GM12873 (cell line): ENCODE results near the gene NR2F1.

Experiments
- CTCF ChIP-seq: IDR thresholded peaks from 2 replicates; pipeline ENCODE4 v1.5.1; 2012; ENCODE audit warnings: low read depth, mild to moderate bottlenecking, moderate library complexity, low read length, control low read depth; ENCODE audit not compliant: insufficient read depth; ENCODE audit errors: missing control alignments

Gene NR2F1

DNA sequence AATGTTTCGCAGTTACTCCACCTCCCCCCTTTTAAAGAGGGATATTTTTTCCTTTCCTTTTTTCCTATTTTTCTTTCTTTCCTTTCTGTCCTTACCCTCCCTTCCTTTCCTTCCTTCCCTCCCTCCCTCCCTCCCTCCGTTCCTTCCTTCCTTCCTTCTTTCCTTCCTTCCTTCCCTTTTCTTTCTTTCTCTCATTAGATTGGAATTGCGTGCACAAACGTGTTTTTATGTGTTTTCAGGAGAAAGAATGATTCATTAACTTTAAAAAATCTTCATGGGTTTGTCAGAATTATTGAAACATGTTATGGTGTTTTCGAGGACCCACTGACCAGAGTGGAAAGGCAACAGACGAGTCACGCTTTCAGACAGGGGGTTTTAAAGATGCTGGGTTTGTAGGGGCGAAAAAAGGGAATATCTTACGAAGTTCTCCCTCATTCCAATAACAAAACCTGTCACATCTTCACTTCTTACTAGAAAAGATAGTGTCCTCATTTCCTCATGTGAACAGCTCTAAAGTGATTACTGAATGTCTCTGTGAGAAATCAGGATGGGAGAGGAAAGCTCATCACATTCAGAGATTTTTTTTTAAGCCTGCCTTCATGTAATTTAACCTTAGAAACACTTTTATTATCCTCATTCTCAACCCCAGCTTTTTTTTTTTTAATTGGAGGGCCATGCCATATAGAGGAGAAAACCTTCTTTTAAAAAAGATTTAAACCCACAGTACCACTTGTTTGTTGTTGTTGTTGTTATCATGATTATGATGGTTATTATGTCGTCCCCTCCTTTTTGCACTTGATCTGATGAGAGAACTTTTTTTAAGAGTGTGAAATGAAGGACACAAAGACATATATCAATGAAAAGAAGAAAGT is 21.9 kb downstream of the NR2F1 start:
- no peak for TF ChIP-seq CTCF

DNA sequence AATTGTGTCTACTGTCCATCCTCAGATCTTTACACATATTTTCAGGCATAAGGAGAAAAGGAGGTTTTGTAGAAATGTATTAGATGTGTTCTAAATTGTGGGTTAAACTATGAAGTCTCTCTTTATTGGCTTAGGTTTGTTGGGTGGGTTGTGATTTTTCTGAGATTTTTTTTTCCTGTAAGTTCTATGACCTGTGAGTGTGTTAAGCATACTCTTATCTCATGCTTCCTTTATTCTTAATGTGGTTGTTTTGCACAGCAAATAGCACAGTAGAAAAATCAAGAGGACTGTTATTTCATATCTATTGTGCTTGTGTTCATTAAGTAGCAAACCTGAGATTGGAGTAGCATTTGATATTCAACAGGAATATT is 23.3 kb downstream of the NR2F1 start:
- no peak for TF ChIP-seq CTCF

GRCh38 chr5:93607367-93608258 is 24.6 kb downstream of the NR2F1 start:
- TF ChIP-seq CTCF: peak; percentile 69

DNA sequence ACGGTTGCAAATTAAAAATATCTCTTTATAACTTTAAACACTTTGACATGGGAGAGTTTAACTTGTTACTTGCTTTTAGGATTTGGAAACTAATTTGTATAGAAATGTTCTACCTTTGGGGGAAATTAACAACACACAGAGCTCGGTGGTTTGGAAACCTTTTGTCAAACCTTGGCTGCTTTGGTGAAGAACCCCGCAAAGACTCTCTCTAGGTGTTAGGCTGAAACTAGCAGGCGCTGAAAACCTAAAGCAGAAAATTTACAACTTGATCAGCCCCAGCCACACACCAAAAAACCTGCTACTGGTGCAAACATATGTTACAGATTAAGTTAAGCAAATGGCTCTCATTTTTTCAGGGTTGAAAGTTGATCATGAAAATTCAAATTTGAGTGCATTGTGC is 25.8 kb downstream of the NR2F1 start:
- no peak for TF ChIP-seq CTCF

GRCh38 chr5:93609762-93610161 is 26.7 kb downstream of the NR2F1 start:
- no peak for TF ChIP-seq CTCF

DNA sequence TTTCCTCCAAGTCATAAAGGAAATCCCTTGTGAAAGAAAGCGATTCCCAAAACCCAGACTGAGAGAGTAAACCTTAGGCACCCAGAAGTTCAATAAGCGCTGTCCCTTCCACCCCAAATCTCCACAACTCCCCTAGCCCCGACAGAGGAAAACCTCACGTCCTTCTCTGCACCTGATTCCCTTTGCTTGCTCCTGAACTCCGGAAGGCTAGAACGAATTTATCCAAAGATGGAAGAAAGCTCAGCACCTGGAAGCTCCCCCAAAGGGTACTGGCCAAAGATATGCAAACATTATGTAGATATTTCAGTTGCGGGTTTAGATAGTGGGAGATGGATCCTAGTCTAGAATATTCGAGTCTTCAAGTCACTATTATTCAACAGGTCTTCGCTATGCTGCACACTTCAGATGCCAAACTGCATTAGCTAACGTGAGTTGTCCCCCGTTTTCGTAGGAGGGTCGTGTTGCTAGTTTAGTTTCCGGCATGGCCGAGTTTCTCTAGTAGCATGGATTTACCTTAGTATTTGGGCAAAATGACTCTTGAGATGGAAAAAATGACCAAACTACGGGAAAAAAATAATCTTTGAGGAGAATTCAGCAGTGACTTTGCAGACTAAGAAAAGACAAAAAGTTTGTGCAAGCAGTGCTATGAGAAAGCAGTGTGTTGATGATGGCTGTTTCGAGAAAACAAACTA is 27.7 kb downstream of the NR2F1 start:
- TF ChIP-seq CTCF: no peak

DNA sequence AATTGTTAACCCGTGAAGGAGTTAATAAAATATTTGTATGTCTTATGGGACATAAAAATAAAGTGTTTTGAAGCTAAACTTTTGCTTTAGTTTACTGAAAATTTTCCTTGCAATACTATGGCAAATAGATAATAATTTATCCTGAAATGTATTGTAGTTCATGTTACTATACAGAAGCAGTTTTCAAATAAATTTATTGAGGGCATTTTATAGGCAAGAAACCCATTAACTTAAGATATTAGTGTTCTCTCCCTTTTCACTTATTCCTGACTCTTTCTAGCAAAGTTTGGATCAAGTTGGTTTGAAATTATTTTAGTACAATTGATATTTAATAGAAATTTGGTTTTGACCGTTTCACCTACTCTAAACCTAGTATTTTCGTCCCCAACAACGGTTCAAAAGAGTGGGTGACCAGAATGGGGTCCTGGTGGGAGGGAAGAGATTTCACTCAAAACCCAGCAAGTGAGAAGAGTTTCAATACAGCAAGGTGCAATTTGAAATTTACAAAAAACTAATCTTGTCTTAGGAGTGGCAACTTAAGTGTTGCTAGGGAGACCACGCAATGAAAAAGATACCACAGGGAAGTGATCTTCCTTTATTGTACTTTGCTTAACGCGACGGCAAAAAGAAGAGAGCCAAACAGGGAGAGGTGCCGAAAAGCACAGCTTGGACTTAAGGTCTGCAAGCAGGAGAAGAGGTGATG is 28.4 kb downstream of the NR2F1 start:
- no peak for TF ChIP-seq CTCF
